NCI-H2227 (cell line): ENCODE results near the gene GIMAP7.
"Not testable (repeated sequence)": the region's sequence is repeated elsewhere in the genome, so short reads cannot be mapped to it uniquely, and the experiment has no call there.

Experiments
- DNase-seq: peaks from one replicate; lab custom pipeline; 2025; ENCODE audit not compliant: unreplicated experiment; lab: John Stamatoyannopoulos, UW

Gene GIMAP7

DNA sequence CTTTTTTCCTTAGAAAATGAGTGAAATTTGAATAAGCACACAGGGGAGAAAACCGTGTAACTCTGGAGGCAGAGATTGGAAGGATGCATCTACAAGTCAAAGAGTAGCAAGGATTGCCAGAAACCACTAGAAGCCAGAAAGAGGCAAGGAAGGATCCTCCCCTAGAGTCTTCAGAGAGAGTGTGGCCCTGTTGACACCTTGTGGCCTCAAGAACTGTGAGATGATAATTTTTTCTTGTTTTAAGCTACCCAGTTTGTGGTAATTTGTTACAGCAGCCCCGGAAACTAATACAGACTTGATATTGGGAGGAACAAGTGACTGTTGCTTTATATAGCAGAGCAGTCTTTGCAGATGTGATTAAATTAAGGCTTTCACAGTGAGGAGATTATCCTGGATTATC, 3.6 kb upstream of the GIMAP7 start:
- no peak for DNase-seq

DNA sequence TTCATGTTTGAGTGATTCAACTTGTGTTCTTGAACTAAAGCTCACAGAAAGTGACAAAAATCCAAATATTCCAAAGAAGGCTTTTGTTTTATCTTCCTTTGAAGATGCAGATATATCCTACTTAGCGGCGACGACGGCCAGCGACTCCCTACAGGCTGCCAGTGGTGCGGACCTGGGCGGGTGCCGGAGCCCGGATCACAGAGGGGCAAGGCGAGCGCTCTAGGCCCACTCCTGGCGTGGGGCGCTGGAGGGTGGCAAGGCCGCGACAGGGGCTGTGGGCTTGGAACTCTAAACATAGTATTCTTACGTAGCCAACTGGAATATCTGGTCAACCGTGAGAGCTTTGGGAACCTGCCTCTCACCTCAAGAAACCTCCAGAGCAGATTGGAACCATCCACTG, 914 bp upstream of the GIMAP7 start:
- no peak for DNase-seq

DNA sequence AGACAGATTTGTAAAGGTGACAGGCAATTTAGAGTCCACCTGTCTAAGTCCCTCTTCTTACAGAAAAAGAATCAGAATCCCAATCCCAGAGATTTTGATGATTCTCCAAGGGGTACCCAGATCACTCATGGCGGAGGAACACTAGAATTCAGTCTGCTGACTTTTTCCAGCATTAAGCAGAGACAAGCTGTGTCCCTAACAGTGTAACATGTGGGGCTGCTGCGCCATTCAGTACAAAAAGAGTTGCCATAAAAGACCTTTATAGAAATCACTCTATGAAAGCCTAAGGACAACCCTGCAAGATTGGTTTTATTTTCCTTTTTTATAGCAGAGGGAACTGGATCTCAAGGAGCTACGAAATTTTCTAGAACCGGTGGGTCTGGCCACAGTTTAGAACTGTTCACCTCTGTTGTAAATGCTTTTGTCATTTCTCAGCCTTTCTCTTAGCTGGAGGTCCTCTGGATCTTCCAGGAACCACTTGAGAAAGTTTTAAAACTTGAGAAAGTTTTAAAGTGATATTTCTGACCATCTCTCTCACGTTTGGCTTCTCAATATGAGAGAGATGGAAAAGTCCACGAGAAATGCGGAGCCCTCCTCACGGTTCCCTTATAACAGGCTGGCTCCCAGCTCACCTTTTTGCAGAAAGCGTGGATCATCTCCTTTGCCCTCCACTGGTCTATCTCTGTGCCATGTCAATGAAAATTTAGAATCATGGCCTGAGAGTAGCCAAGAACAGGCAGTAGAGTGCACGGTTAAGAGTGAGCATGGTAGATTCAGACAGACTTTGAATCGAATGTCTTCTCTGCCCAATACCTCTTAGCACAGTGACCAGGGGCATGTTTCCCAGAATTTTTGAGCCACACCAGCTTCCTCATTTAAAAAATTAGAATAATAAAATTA, 826 bp downstream of the GIMAP7 start:
- DNase-seq = no peak

DNA sequence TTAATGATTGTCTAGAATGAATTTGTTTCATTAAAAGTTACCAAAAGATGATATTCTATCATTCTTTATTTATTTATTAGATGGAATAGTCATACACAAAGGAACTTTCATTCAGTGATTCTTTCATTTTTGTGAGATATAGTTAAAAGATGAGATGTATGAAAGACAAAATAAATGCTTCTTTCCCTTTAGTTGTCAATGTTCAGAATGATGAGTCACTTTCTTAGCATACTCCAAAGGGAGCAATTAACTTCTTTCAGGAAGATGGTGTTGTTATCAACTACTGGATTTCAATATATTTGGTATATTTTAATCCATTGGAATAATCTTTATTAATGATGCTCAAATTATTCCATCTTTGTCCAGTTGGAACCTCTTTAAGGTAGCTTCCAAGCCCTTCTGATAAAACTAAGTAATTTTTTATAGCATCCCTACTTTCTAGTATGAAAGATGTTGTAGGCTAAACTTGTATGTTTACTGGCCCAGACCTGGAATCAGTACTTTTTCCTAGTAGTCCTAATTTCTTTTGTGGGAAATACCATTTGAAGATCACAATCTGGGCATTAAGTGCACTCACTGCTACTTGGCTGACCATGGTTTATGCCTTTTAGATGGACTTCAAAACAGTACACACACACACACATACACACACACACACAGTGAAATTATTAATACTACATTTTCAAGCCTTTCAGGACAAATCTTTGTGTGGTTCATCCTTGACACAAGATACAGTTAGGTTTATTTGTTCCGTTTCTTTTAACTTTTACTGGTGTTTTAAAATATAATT, 2.5 kb downstream of the GIMAP7 start:
- DNase-seq = no peak

GRCh38 chr7:150519310-150519709, 4.6 kb downstream of the GIMAP7 start:
- DNase-seq = no peak

DNA sequence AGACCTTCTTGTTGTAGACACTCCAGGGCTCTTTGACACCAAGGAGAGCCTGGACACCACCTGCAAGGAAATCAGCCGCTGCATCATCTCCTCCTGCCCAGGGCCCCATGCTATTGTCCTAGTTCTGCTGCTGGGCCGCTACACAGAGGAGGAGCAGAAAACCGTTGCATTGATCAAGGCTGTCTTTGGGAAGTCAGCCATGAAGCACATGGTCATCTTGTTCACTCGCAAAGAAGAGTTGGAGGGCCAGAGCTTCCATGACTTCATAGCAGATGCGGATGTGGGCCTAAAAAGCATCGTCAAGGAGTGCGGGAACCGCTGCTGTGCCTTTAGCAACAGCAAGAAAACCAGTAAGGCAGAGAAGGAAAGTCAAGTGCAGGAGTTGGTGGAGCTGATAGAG, 5.5 kb downstream of the GIMAP7 start:
- no peak for DNase-seq

DNA sequence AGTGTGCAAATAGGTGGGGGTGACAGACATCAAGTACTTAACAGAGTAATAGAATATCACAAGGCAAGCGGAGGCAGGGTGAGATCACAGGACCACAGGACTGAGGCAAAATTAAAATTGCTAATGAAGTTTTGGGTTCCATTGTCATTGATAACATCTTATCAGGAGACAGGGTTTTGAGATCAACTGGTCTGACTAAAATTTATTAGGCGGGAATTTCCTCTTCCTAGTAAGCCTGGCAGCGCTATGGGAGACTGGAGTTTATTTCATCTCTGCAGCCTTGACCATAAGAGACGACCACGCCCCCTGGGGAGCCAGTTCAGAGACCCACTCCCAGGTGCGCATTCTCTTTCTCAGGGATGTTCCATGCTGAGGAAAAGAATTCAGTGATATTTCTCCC, 8.3 kb downstream of the GIMAP7 start:
- not testable (repeated sequence) for DNase-seq

- no peak for DNase-seq
Observed at GRCh38 chr7:150524018-150524417, 9.3 kb downstream of the GIMAP7 start.

GRCh38 chr7:150531704-150532103, 17.0 kb downstream of the GIMAP7 start:
- DNase-seq = no peak

GRCh38 chr7:150538259-150538658, 23.6 kb downstream of the GIMAP7 start:
- DNase-seq = no peak

DNA sequence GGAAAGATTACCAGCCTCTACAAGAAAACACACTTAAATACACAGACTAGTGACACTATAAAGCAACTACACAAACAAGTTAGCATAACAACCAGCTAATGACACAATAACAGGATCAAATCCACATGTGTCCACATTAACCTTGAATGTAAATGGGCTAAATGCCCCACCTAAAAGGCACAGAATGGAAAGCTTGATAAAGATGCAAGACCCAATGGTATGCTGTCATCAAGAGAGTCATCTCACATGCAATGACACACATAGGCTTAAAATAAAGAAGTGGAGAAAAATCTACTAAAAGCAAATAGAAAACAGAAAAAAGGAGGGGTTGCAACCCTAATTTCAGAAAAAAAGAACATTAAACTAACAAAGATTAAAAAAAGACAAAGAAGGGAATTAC, 38.5 kb downstream of the GIMAP7 start:
- no peak for DNase-seq

DNA sequence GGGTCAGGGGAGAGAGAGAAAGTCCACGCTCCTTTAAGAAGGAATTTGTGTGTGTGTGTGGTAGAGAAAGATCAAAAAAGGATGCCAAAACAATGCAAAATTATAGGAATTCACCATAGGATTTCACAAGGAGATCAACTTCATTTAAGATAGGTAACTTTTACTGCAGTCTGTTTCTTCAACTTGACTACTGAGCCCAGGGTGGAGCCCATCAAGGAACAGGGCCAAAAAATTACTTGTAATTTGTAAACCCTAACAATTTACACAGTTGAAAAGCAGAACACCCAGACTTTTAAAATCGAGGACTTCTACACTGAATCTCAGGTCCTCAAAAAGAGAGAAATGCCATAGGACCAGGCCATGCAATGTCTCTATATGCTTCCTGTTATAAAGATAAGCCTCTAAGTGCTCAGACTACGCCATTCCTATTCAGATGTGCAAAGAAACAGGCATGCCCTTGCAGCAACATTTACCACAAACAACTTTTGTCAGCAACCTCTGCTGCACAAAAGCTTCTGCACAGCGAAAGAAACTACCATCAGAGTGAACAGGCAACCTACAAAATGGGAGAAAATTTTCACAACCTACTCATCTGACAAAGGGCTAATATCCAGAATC, 42.0 kb downstream of the GIMAP7 start:
- DNase-seq = no peak

- no peak for DNase-seq
Observed at GRCh38 chr7:150560486-150560885, 45.8 kb downstream of the GIMAP7 start.

DNA sequence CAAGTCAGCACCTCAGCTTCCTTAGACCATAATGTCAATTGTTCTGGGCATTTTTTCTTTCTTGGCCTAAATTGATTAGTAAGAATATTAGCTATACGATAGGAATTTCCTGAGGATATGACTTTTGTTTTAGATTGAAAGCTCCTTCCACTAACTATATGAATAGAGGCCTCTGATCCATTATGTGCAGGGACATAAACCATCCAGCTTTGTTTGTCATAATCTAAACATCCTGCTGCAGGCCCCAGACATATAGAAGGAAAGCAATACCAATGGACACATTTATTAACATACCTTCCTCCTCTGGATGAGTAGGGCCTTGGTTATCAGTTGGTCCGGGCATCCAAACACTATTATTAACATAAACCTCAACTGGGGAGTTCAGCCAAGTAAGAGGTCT, 48.2 kb downstream of the GIMAP7 start:
- no peak for DNase-seq

DNA sequence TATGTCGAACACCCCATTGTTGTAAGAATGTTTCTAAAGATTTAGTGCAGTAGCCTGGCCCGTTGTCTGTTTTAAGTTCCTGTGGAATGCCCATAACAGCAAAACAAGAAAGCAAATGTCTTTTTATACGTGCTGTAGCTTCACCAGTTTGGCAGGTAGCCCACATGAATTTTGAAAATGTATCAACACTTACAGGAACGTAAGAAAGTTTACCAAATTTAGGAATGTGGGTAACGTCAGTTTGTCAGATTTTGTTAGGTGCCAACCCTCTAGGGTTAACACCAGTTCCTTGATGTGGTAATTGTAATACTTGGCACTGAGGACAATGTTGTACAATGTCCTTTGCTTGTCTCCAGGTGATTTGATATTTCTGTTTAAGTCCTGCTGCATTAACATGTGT, 49.3 kb downstream of the GIMAP7 start:
- DNase-seq = no peak

DNA sequence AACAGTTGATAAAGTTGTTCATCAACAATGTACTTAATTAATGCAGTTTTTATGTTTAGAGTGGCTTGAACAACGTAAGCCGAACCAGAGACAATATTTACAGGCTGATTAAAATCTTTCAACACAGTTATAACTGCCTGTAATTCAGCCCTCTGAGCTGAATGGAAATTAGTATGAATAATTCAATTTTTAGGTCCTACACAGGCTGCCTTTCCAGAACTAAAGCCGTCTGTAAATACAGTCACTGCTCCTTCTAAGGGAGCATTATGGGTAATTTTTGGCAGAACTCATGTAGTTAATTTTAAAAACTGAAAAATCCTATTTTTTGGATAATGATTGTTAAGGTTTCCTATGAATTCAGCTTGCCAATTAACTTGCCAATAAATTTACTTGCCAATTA, 49.9 kb downstream of the GIMAP7 start:
- DNase-seq = no peak

DNA sequence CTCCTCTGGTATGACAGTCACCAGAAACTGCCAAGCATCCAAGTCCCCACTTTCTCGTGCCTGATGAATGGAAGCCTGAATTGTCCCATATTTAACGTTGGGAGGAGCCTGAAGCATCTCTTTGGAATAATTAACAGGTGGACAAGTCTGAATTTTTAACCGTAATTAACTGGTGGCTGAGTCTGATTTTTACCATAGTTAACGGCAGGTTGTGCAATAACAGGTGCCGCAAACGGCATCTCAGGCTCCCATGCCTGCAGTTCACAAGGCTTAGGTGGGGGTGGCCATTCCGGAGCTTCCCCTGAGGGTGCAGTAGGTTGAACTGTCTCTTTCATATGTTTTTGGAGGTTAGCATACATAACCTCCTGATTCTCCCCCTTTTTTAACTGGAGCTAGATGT, 50.6 kb downstream of the GIMAP7 start:
- DNase-seq = no peak

- no peak for DNase-seq
Observed at GRCh38 chr7:150566123-150566522, 51.5 kb downstream of the GIMAP7 start.

DNA sequence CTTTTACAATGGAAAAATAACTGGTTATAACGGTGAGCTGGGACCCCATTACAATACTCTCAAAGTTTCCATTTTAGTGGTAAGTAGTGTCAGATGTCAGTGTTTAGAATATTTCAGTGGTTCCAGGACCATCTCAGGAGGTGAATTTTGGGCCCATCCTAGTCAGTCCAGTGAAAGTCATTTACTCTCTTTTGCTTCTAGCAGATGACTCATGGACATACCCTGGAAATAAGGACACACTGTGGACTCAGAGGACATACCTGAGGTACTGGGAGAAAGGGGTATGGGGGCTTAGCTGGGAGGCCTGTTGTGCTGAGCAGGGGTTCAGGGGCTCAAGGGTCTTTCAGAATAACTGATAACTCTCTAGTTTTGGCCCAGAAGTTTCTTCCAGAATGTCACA, 51.9 kb downstream of the GIMAP7 start:
- DNase-seq = no peak

GRCh38 chr7:150567169-150567568, 52.5 kb downstream of the GIMAP7 start, which contains the start of gene GIMAP4:
Gene GIMAP4 (plus strand): TSS chr7:150567390. CDS start chr7:150569902, 2,512 bp downstream.
- no peak for DNase-seq

DNA sequence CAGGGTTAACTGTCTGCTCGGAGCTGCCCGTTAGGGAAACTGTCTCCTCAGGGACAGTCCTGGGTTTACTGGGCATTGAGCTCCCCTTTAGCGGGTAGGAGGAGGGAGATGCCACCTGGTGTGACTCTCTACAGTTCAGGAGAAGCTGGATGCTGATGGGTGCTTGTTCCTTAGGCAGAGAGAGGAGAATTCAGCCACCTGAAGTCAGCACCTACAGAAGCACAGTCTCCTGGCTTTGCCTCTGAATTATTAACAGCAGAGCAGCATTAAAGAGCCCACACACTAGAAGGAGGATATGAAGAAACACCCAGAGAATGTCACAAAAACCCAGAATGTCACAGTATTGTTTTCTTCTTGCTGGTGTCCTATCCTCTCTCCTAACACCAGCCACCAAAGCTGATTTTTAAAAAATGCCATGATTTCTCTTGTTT, 53.2 kb downstream of the GIMAP7 start:
- no peak for DNase-seq

- DNase-seq = no peak
Observed at GRCh38 chr7:150568714-150569113, 54.0 kb downstream of the GIMAP7 start.
